ENCODE measurements around the gene GNAL.

Gene GNAL

GRCh38 chr18:11780042-11780441 lies 91.0 kb downstream of the GNAL start:
- ATAC-seq, result no peak
- TF ChIP-seq CREB5 (CRISPR knock-in tag; IDR thresholded peaks at IDR 0.05; ENCODE audit: low read depth) (no peak), BACH2 (CRISPR knock-in tag; IDR thresholded peaks at IDR 0.05; ENCODE audit: borderline replicate concordance) (no peak), SNAI2 (CRISPR knock-in tag; IDR thresholded peaks at IDR 0.05) (no peak), ESRRG (CRISPR knock-in tag; IDR thresholded peaks at IDR 0.05) (no peak)

GRCh38 chr18:11783716-11784331 lies 94.8 kb downstream of the GNAL start:
- ATAC-seq, result no peak
- no peak for TF ChIP-seq ESRRG (CRISPR knock-in tag; IDR thresholded peaks at IDR 0.05)
- TF ChIP-seq POU6F1 (CRISPR knock-in tag; IDR thresholded peaks at IDR 0.05; ENCODE audit: borderline replicate concordance, low read depth), result no peak
- TF ChIP-seq RARB (CRISPR knock-in tag; IDR thresholded peaks at IDR 0.05), result no peak
- no peak for TF ChIP-seq OSR1 (CRISPR knock-in tag; IDR thresholded peaks at IDR 0.05)
- TF ChIP-seq ZFP3 (CRISPR knock-in tag; IDR thresholded peaks at IDR 0.05), result no peak
- no peak for TF ChIP-seq PPARA (CRISPR knock-in tag; IDR thresholded peaks at IDR 0.05; ENCODE audit: borderline replicate concordance)
- TF ChIP-seq TCF4 (CRISPR knock-in tag; IDR thresholded peaks at IDR 0.05; ENCODE audit: borderline replicate concordance), result no peak
- TF ChIP-seq ZNF8 (CRISPR knock-in tag; IDR thresholded peaks at IDR 0.05), result no peak
- TF ChIP-seq CREB5 (CRISPR knock-in tag; IDR thresholded peaks at IDR 0.05; ENCODE audit: low read depth), result no peak
- TF ChIP-seq CSRNP3 (CRISPR knock-in tag; IDR thresholded peaks at IDR 0.05), result no peak
- TF ChIP-seq BACH2 (CRISPR knock-in tag; IDR thresholded peaks at IDR 0.05; ENCODE audit: borderline replicate concordance), result no peak
- TF ChIP-seq ZFP30 (CRISPR knock-in tag; IDR thresholded peaks at IDR 0.05), result no peak
- TF ChIP-seq ARNTL (CRISPR knock-in tag; IDR thresholded peaks at IDR 0.05; ENCODE audit: borderline replicate concordance, low read depth), result no peak
- TF ChIP-seq ZNF70 (CRISPR knock-in tag; IDR thresholded peaks at IDR 0.05), result no peak
- TF ChIP-seq PATZ1 (CRISPR knock-in tag; IDR thresholded peaks at IDR 0.05; ENCODE audit: borderline replicate concordance), result no peak
- no peak for TF ChIP-seq ZC3H10 (CRISPR knock-in tag; IDR thresholded peaks at IDR 0.05)
- TF ChIP-seq GLIS3 (CRISPR knock-in tag; IDR thresholded peaks at IDR 0.05), result no peak
- TF ChIP-seq ZNF565 (CRISPR knock-in tag; conservative IDR thresholded peaks at IDR 0.05; ENCODE audit: low read depth), result no peak
- no peak for TF ChIP-seq SNAI2 (CRISPR knock-in tag; IDR thresholded peaks at IDR 0.05)

- no peak for ATAC-seq
- TF ChIP-seq ZNF8 (CRISPR knock-in tag; IDR thresholded peaks at IDR 0.05) (no peak), TOX (CRISPR knock-in tag; IDR thresholded peaks at IDR 0.05; ENCODE audit: borderline replicate concordance) (no peak), OSR1 (CRISPR knock-in tag; IDR thresholded peaks at IDR 0.05) (no peak), GLIS3 (CRISPR knock-in tag; IDR thresholded peaks at IDR 0.05) (no peak), TCF4 (CRISPR knock-in tag; IDR thresholded peaks at IDR 0.05; ENCODE audit: borderline replicate concordance) (no peak), SNAI2 (CRISPR knock-in tag; IDR thresholded peaks at IDR 0.05) (no peak), CSDC2 (CRISPR knock-in tag; IDR thresholded peaks at IDR 0.05) (no peak), POU6F1 (CRISPR knock-in tag; IDR thresholded peaks at IDR 0.05; ENCODE audit: borderline replicate concordance, low read depth) (no peak), ESRRG (CRISPR knock-in tag; IDR thresholded peaks at IDR 0.05) (no peak), BACH2 (CRISPR knock-in tag; IDR thresholded peaks at IDR 0.05; ENCODE audit: borderline replicate concordance) (no peak), CREB5 (CRISPR knock-in tag; IDR thresholded peaks at IDR 0.05; ENCODE audit: low read depth) (no peak), TSHZ2 (CRISPR knock-in tag; IDR thresholded peaks at IDR 0.05) (no peak), ISL1 (CRISPR knock-in tag; IDR thresholded peaks at IDR 0.05) (no peak)
Observed at GRCh38 chr18:11784674-11785304, 95.7 kb downstream of the GNAL start.
